Stimulated activated CD4-positive, alpha-beta T cell treated with anti-CD3 and anti-CD28 coated beads, Interleukin-1b, Interleukin-23, amount 100 ng/mL, for 24 hours (primary cell): ENCODE measurements around the gene FAM184B.

Experiments used
- DNase-seq, 4 experiments: peaks; one replicate each; pipeline ENCODE4 v3.0.0-alpha.2; 2020; ENCODE audit warnings: low read depth in 4 of 4, low spot score in 1 of 4

The FAM184B gene

DNA sequence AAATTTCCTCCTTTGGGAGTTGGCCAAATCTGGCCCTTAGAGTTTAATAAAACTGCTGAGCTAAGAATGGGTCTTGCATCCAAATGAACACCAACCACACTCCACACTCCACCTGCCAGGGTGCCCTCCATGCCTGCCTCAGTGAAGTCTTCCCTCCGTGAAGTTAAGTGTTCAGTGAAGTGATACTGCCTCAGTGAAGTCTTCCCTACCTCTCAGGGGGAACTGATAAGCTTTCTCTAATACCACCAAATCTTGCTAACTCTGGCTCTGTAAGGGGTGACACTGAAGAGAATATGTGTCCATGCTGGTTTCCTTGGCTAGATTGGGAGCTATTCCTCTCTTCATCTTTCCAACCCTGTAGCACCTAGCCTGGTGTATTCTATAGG is 139.0 kb downstream of the FAM184B start:
- no peak for DNase-seq

GRCh38 chr4:17639136-17639535 is 142.3 kb downstream of the FAM184B start:
- DNase-seq = no peak

GRCh38 chr4:17636696-17637622 is 144.5 kb downstream of the FAM184B start:
- peak; percentile 53 to 60 (median 55) for DNase-seq

DNA sequence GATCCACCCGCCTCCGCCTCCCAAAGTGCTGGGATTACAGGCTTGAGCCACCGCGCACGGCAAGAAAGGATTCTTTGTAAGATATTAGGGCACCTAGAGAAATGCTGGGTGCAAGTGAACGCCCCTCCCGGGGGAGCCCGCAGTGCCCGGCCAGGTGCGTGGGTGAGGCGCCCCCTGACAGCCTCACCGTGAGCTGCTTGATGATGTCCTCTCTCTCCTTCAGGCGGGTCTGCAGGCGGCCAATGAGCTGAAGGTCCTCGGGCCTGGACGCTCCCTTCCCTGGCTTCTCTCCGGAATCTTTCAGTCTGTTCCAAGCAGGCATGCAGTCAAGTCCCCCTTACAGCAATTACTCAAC is 145.1 kb downstream of the FAM184B start:
- no peak for DNase-seq

GRCh38 chr4:17635056-17635455 is 146.4 kb downstream of the FAM184B start:
- no peak for DNase-seq

DNA sequence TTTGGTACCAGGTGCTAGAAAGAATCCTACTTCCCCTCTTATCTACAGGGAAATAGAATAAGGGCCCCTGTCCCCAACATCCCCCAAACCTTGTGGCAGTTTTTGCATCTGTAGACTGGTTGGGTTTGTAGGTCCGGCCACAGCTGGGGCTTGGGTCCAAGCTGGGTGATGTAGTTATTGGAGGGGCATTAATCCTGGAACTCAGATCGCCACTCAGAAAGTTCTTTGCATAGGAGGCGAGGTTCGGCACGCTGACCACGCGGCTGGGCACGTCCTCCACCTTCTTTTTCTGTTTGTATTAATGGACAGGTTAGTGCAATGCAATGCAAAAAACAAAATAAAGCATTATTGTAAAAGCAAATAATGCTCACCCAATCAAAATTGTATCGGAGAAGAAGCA is 147.8 kb downstream of the FAM184B start:
- DNase-seq = no peak

- no peak for DNase-seq
These were observed 151.2 kb downstream of the FAM184B start for GRCh38 chr4:17630228-17630627.

GRCh38 chr4:17624821-17625220 is 156.6 kb downstream of the FAM184B start:
- no peak for DNase-seq

DNA sequence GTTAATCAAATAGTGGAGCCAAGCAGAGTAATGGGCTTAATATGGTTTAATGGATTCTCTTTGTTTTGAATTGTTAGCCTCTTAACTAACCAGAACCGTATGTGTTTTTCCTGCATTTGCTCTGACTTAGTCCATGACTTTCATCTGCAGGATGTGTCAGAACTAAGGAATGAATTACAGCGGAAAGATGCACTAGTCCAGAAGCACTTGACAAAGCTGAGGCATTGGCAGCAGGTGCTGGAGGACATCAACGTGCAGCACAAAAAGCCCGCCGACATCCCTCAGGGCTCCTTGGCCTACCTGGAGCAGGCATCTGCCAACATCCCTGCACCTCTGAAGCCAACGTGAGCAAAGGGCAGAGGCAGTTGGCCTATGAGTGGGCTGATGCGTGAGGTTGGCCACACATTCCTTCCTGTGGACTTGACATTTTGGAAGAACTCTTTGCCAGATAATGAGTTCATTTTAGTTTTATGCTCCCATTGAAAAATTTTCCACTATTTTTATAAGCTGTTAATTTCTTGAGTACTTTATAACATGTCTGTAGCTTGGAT is 157.9 kb downstream of the FAM184B start:
- no peak for DNase-seq

DNA sequence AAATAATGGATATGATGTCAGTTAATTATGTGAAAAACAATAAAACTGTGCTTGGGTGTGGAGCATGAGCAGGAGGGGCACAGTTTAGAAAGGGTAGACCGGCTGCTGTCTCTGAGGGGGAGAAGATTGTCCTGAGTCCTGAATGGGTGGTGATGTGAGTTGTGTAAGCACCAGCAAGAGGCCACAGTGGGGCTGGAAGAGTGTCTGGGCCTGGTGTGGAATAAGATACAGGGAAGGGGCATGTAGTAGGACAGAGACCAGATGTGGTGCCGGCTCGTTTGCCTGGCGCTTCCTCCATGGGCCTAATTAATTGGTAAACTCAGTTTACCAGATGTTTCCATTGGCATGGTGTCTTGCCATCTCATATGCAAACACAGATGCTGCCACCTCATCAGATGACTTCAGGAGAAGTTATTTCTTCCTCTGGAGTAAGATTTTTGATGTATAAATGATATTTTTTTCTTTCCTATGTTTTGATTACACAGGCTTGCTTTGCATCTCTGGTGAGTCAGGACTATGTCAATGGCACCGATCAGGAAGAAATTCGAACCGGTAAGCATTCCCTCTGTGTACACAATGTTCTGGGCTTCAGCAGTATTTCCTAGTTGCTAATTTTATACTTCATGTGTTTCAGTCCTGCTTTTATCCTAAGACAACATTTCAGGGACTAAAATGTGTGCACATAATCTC is 161.9 kb downstream of the FAM184B start:
- no peak for DNase-seq

DNA sequence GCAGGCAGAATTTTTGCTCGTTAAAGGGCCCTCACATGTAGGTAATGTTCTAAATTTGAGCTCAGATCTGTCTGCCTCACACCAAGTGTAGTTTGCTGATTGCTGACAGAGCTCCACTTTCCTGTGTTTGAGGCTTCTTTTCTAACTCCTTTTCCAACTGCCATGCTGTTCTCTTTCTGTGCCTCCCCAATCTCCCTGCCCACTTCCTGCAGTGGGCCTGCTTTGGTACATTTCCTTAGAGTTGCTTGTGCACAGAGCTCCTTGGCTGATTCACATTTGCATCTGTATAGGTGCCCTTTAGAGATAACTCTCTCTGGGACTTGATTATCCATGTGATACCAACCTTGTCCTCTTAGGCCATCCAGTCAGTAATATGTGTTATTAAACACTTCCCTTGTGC is 162.5 kb downstream of the FAM184B start:
- DNase-seq = no peak

DNA sequence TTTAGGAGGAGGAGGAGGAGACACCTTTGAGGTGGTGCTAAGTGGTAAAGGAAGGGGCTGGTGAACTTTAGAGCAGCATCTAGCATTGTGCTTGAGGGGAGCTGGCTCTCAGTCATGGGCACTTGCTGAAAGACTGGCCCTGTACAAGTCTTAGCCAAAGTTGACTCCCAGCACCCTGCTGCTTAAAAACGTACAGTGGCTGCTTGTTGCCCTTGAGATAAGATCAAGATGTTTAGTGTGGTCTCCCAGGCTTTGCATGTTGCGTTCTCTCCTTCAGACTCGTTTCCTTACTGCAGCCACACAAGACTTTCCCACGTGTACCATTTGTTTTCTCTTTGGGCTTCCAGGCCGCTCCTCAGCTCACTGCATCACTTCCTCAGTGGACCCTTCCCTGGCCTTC is 165.1 kb downstream of the FAM184B start:
- DNase-seq = no peak

GRCh38 chr4:17614416-17615299 is 166.8 kb downstream of the FAM184B start, which contains the start of gene MED28:
Gene MED28 (plus strand): TSS chr4:17614641. CDS start chr4:17614655, 14 bp downstream.
- DNase-seq = peak; percentile 91 to 98 (median 92)

GRCh38 chr4:17613761-17614415 is 167.5 kb downstream of the FAM184B start:
- DNase-seq = no peak

DNA sequence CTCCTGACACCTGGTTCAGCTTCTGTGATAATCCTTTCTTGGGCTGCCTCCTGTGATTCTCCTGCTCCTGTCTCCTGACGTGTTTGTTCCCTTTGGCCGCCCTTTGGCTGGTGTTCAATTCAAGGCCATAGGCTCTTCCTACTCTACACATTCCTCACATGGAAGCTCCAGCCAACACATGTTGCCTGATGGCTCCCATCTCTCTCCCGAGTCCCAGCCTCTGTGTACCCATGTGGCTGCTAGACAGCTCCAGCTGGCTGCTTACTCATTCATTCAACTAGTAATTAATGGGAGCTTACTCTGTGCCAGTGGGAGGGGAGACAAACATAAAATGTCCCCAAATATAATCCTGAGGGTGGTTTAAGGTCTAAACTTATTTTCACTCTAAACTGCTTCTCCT is 176.2 kb downstream of the FAM184B start:
- no peak for DNase-seq

DNA sequence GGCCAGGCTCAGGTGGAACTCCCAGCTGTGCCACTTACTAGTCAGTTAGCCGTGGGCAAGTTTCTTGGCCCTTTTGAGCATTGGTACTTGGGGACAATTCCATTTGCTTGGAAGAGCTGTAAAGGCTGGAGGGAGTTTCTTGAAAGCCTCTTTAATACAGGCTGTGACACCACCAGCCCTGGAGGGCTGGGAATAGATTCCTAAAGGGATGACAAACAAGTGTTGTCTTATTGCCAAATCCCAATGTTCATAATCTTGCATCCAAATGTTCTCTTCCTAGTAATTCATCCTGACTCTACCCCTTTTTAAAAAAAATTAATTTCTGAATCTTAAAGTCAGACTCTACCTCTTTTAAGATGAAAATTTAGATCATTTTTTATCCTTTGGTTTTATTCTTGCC is 181.6 kb downstream of the FAM184B start:
- no peak for DNase-seq

GRCh38 chr4:17597517-17597916 is 183.9 kb downstream of the FAM184B start:
- no peak for DNase-seq

DNA sequence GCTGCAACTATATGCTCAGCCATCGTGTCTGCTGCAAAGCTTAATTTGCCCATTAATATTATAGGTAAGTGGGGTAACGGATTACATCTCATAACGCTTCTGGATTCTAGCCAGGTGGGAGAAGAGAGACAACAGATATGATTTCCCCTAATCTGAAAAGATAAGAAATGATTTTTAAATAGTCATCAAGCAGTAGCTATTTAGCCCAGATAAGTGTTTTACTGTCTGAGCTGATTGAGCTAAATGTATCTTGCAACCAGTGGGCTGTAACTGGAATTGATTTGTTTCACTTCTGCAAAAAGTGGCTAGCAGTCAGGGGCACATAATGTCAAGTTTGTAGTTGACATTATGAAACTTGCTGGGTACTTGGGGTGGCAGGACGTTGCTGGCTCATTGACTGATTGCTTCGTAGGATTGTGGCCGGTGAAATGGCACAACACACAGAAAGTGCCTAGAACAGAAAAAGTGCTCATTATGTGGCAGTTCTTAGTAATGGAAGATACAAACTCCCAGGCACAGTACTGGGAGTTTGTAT is 185.9 kb downstream of the FAM184B start:
- no peak for DNase-seq

DNA sequence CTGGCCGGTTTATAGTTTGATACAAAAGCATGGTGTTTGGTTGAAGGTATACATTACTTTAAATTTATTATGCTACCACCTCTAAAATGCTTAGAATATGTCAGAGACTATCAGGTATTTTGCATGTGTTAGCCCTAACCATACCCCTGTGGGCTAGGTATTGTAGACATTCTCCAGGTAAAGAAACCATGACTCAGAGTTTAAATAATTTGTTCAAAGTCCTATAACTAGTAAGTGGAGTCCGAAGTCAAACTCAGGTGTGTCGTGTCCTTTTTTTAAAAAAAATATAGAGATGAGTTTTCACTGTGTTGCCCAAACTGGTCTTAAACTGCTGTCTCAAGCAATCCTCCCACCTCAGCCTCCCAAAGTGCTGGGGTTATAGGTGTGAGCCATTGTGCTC is 192.1 kb downstream of the FAM184B start:
- no peak for DNase-seq

DNA sequence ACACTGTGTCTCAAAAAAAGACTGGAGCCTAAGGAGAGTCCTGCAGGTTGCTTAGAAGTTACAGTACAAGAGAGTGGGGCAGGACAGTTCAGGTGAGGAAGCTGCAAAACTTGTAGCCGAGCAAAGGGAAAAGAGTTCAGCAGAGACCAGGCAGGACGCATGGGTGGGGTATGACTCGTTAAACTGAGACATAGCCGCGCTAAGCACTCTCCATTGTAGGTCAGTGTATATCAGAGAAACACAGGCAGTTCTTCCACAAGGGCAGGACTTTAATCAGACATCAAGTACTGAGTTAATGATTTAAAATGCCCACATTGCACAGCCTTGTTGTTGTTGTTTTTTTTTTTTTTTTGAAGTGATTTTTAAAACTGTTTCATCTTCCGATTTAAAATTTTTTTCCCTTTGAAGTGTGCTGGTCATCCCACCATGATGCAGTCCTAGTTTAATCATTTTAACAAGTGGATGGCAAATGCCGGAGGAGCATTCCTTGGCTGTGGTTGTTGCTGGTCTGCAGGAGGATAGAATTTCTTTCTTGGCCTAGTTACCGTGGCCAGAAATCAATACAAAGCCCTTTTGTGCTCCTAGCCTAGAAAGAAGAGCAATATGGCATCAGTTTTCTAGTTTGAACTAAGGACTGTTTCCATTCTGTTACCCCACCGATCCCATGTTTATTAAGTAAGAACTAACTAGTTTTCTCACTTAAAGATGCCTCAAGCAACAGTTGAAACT is 194.2 kb downstream of the FAM184B start:
- no peak for DNase-seq
